Omental fat pad (tissue), 3 donors: ENCODE results near the gene KRABD2.
"Not testable (repeated sequence)": the region's sequence is repeated elsewhere in the genome, so short reads cannot be mapped to it uniquely, and the experiment has no call there.

Experiments used
- ATAC-seq: fragments of 150-250 bp; one replicate; pipeline ENCODE4 v1.9.1; 2016; ENCODE audit warnings: mild to moderate bottlenecking, moderate library complexity; ENCODE audit not compliant: low FRiP score
- DNase-seq: peaks from one replicate; pipeline ENCODE4 v3.0.0-alpha.2; 2019; ENCODE audit warnings: low spot score
- CTCF ChIP-seq, 3 donors: fragments of 450-650 bp; IDR thresholded peaks; one replicate each; pipeline ENCODE4 v1.5.1; 2016 to 2017; ENCODE audit warnings: antibody characterized with exemption in 3 of 3, mild to moderate bottlenecking in 3 of 3, moderate library complexity in 2 of 3

KRABD2 gene

GRCh38 chr17:8405499-8406016, 29.1 kb upstream of the KRABD2 start:
- ATAC-seq (no peak), DNase-seq (no peak)
- no peak for TF ChIP-seq CTCF (IDR thresholded peaks at IDR 0.05)

- TF ChIP-seq CTCF (IDR thresholded peaks at IDR 0.05) = no peak
- DNase-seq (no peak), ATAC-seq (no peak)
Measured at GRCh38 chr17:8402921-8403536, 26.5 kb upstream of the KRABD2 start.

GRCh38 chr17:8401107-8401506, 24.6 kb upstream of the KRABD2 start:
- TF ChIP-seq CTCF (IDR thresholded peaks at IDR 0.05) = no peak
- DNase-seq (no peak), ATAC-seq (no peak)

- ATAC-seq (no peak), DNase-seq (no peak)
- no peak for TF ChIP-seq CTCF (IDR thresholded peaks at IDR 0.05)
Measured at GRCh38 chr17:8398980-8399379, 22.5 kb upstream of the KRABD2 start.

GRCh38 chr17:8397636-8398035, 21.1 kb upstream of the KRABD2 start, which contains the start of gene RNF222:
RNF222 (minus strand) TSS chr17:8397827; CDS start chr17:8393461, 4,366 bp downstream.
- DNase-seq = no peak
- no peak for ATAC-seq
- TF ChIP-seq CTCF (IDR thresholded peaks at IDR 0.05) = no peak

- not testable (repeated sequence) for DNase-seq, ATAC-seq
Measured at GRCh38 chr17:8394497-8394896, 18.0 kb upstream of the KRABD2 start.

- TF ChIP-seq CTCF (IDR thresholded peaks at IDR 0.05) = no peak
- no peak for DNase-seq
- ATAC-seq = no peak
Measured at GRCh38 chr17:8393470-8394231, 17.1 kb upstream of the KRABD2 start.
